Hepatic stellate cell (primary cell): Measurements from ENCODE around the gene LRTM2.

Experiments used
- DNase-seq: peaks from one replicate; pipeline ENCODE4 v3.0.0; 2011; ENCODE audit warnings: low spot score

The LRTM2 gene

GRCh38 chr12:1820191-1820895 lies at the start of gene LRTM2:
TSS of gene LRTM2 (plus strand) at chr12:1820565. CDS start at chr12:1828149, 7,584 bp downstream.
- no peak for DNase-seq

GRCh38 chr12:1773937-1774655 lies 46.3 kb upstream of the LRTM2 start:
- no peak for DNase-seq

- DNase-seq, result peak; percentile 65
These were observed 44.0 kb upstream of the LRTM2 start for GRCh38 chr12:1776170-1776921.

GRCh38 chr12:1777798-1778197 lies 42.6 kb upstream of the LRTM2 start:
- peak; percentile 60 for DNase-seq

- no peak for DNase-seq
These were observed 41.5 kb upstream of the LRTM2 start for GRCh38 chr12:1778911-1779310.

GRCh38 chr12:1779783-1780182 lies 40.6 kb upstream of the LRTM2 start:
- no peak for DNase-seq

- DNase-seq, result no peak
These were observed 38.6 kb upstream of the LRTM2 start for GRCh38 chr12:1781772-1782171.

GRCh38 chr12:1782215-1782614 lies 38.1 kb upstream of the LRTM2 start:
- no peak for DNase-seq

GRCh38 chr12:1787714-1788113 lies 32.7 kb upstream of the LRTM2 start:
- DNase-seq, result no peak

GRCh38 chr12:1790444-1790843 lies 29.9 kb upstream of the LRTM2 start:
- DNase-seq, result no peak

- DNase-seq, result no peak
These were observed 29.1 kb upstream of the LRTM2 start for GRCh38 chr12:1791104-1791841.

- DNase-seq, result no peak
These were observed 28.0 kb upstream of the LRTM2 start for GRCh38 chr12:1792406-1792805.

GRCh38 chr12:1793426-1794210 lies 26.7 kb upstream of the LRTM2 start:
- no peak for DNase-seq

- no peak for DNase-seq
These were observed 25.8 kb upstream of the LRTM2 start for GRCh38 chr12:1794440-1795090.

GRCh38 chr12:1795221-1795784 lies 25.1 kb upstream of the LRTM2 start:
- no peak for DNase-seq

GRCh38 chr12:1795785-1796514 lies 24.4 kb upstream of the LRTM2 start:
- peak; percentile 92 for DNase-seq

- DNase-seq, result peak; percentile 27
These were observed 23.8 kb upstream of the LRTM2 start for GRCh38 chr12:1796515-1797010.

GRCh38 chr12:1797011-1797901 lies 23.1 kb upstream of the LRTM2 start:
- DNase-seq, result peak; percentile 16
